Fibroblast of peridontal ligament (primary cell): ENCODE measurements around the gene ZFAND3.

ENCODE experiments used
- DNase-seq: peaks from one replicate; pipeline ENCODE4 v3.0.0-alpha.2; 2010; ENCODE audit errors: extremely low read depth

Gene ZFAND3

DNA sequence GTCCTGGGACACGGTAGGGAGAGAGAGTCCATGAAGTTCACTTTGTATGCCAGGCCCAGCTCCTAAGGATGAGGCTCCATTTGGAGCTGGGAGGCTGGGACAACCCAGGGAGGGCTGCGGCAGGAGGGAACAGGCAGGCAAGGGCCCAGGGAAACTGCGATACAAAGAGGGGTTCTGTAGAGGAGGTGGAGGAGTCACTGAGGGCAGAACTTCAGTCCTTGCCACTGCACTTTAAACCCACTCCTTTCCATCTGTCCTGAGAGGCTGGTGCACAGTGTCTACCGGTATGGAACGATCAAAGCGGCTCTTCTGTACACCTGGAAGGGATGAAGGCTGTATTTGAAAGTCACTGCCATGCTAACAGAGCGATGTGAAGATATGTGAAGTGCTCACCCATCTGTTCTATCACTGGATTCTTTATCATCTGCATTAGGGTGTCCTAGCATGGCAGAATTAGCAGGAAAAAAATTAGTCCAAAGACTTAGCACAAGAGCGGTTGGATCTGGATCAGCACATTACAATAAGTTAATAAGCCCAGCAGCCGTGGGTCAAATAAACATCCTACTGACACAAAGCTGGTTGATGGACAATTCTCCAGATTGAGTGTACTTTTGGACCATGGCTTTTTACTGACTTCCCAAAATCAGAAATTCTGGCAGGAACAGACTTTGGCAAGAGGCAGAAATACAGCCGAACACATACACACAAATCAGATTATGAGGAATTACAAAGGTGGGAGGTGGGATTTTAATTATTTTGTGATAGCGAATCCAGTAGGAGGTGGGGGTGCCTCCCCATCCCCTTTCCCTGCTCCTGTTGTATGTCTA, 20.9 kb upstream of the ZFAND3 start:
- no peak for DNase-seq

DNA sequence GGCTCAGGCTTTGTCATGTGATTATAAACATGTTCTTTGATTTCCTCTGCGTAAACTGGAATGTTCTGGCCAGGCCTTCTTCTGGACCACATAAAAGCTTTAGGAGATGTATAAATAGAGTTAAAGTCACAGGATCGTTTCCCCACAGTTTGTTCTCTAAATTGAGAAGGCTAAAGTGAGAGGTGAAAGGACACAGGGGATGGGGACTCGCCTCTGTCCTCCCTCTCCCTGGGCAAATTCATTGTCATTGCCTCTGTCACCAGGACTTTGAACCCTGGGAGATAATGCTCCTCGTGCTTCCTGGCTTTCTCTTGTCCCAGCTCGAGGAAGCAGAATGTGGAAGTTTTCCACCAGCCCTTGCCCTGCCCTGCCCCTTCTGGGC, 20.3 kb upstream of the ZFAND3 start:
- no peak for DNase-seq

DNA sequence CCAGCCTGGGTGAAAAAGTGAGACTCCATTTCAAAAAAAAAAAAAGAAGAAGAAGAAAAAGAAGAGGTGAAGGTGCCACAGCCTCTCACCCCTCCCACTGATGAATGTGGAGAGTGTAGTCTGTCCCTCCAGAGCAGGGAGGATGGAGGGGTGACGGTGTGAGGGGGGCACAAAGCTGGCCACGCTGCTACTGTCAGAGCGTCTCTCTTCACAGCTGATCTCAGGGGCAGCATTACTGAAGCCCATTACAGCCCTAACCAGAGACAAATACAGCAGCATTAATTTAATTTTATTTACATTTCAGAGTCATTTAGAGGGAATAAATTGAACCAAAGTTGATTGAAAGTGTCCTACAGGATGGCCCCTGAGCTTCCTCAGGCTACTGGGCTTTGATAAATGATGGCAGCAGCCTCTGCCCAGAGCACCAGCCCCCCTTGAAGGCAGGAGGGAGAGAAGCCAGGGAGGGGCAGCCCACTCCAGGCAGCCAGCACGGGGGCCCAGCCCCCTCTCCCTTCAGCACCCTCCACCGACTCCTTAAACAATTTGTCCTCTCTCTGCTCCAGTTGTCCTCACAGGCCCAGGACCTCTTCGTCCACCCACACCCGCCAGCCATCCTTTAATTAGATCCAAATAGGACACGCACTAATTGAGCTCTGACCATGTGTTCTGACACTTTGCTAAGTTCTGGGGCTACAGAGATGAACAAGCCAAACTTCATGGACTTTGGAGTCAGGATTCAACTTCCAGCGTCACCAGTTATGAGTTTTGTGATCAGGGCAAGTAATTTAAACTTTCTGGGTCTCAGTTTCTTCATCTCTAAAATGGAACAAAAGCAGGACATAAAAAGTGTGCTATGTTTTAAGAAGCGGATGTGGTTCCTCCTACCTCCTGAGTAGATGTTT, 18.6 kb upstream of the ZFAND3 start:
- no peak for DNase-seq

DNA sequence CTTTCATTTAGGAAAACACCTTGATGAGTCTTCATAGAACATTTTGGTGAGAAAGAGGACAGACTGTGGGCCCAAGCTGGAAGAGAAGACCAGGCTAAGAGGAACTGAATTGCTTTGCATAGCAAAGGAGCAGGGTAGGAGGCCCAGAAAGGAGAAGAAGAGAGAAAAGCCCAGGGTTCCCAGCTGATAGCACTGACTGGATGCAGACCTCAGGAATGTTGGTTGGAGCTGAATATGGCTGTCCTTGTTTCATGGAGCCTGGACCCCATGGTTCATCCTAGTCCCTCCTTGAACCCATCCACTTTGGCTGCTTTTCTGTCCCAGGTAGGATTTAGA, 18.0 kb upstream of the ZFAND3 start:
- DNase-seq: no peak

GRCh38 chr6:37802810-37803209, 16.7 kb upstream of the ZFAND3 start:
- DNase-seq: no peak

DNA sequence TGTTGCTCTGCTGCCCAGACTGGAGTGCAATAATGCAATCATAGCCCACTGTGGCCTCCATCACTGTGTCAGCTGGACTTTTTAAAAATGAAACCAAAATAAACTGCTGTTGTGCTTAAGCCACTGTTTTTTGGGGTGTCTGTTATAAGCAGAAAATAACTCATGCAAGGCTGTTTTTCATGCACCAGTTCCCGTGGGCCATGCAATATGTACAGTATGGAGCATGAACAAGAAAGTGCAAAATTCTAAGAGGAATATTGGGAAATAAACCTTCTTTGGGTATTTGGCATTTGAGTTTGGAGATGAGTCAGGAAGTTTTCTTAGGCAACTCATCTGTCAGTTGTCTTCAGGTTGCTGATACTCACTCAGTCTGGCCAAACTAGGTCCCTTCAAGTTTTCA, 14.9 kb upstream of the ZFAND3 start:
- peak; percentile 43 for DNase-seq

DNA sequence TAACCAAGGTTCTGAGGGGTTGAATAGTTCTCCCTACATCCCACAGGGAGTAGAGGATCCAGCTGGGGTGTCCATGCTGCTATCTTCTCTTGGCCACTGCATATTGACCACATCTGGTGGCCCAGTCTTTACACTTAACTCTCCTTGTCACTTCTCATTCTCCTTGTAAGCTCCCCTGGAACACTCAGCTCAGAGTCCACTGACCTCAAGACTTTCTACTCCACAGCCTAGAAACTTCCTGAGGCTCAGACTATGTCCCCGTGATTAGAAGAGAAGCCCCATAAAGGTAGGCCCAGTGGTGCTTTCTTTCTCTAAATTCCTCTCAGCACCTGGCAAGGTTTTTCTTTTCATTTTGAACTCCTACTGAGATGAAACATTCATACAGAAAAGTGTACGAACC, 13.3 kb upstream of the ZFAND3 start:
- no peak for DNase-seq

DNA sequence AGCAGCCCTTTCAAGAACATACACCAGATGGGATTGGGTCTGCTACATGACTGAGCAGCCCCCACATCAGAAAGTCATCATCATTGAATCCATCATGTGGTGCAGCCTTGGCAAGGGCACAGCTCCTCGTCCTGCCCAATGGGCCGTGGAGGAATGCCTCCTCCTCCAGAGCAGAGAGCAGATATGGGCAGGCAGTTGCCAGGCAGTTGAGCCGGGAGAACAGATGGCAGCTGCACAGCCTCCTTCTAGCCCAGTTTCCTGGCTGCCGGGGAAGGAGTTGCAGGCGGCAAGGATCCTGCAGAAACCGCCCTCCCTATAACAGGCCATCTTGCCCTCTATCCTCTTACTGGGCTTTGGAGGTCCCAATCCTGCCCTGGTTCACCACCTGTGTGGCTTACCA, 11.9 kb upstream of the ZFAND3 start:
- DNase-seq: peak; percentile 9

DNA sequence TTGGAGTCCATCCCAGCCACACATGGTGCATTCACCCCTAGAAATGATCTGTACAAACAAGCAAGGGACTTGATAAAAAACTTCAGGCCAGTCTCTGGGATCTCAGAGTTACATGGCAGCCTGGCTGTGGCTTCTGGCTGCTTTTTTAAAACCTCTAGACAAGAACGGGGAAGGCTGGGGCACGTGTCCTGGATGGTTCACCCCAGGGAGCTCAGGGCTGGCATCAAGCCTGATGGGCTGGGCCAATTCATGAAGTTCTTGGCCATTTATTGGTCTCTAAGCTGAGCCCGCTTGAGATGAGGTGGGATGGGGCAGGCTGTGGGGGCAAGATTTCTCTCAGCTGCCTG, 10.4 kb upstream of the ZFAND3 start:
- peak; percentile 58 for DNase-seq

DNA sequence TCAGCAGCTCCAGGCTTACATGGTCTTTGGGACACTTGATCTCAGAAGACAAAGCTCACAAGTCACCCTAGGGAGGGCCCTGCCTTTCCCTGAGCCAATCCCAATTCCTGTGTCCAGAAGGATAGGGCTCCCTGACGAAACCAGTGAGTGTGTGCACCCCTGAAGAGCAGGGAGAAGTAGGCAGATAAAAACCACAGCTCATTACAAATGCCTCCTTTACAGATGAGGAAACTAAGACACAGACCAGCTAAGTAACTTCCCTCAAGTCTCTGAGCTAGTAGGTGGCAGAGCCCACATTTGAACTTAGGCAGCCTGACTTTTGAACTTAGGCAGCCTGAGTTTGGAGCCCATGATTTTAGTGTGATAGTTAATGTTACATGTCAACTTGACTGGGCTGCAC, 6.7 kb upstream of the ZFAND3 start:
- no peak for DNase-seq

DNA sequence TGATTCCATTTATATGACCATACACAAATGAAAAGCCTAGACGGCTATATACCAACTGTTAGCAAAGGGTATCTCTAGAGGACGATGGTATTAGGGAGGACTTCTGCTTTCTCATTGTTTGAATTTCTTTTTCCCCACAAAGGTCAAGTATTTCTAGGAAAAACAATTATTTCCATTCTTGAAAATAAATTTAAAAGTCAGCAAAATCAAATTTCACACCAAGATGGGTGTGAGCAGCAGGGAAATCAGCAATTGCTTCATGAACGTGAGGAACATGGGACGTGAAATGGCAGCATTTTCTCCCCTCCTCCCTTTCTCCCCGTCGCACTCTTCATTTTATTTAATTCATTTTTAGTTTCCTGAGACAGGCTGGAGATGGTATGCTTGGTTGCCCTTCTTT, 5.2 kb upstream of the ZFAND3 start:
- no peak for DNase-seq

GRCh38 chr6:37816599-37817375, 2.7 kb upstream of the ZFAND3 start:
- DNase-seq: no peak

DNA sequence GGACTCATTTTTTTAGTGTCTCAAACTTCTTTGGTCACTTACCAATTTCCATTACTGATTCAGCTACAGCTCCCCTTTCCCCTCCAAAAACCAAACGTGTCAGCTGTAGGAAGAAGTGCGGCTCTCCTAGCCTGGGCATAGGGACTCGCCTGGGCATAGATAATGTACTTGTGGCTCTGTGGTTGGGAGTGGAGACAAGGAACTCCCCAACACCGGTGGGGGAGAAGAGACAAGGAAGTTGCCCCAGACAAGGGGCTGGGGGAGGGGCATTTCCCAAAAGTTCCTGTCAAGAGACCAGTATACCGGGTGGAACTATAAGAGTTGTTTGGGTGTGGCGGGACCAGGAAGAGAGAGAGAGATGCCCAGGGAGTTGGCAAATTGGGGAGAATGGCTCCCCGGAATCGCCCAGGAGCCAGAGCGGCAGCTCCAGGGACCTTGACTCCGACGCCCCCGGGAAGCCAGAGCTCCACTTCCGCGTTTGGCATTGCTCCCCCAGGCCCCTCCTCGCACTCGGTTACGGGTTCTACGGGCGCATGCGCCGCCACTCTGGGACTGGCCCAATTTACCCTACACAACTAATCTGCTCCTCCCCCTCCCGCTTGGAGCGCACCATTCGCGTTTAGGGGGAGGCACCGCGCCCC, 871 bp upstream of the ZFAND3 start:
- peak; percentile 96 for DNase-seq

DNA sequence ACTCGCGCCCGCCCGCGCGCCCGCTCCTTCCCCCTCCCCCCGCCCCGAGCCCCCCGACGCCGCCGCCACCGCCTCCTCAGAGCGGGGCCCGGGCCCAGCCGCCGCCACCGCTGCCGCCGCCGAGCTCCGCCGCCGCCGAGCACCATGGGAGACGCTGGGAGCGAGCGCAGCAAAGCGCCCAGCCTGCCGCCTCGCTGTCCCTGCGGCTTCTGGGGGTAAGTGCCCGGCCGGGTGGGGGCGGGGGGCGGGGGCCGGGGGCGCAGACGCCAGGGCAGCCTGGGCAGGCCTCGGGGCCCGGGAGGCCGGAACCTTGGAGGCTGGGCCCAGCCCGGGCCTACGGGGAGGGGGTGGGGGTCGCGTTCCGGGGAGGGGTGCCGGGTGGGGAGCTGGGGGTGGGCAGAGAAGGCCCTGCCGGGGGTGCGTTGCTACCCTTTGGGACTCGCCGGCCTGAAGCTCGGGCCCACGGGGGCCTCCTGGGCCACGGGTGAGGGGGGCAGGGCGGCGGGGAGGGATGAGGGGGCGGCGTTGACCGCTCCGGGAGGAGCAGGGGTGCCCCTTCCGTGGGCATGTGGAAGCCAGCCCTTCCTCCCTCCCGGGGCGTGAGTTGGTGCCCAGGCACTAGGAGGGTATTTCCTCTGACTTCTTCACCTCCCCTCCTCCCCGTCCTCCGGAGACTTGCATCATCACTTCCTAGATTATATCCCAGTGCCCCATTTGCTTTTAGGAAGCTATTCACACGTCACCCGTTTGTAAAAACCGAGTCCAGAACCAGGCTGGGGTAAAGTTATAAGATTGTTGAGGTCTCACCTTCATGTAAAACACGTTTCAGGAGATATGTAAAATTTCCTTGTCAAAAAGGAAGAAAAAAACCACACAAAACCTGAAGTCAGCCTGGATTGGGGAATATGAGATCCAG, 533 bp downstream of the ZFAND3 start:
- peak; percentile 76 for DNase-seq

DNA sequence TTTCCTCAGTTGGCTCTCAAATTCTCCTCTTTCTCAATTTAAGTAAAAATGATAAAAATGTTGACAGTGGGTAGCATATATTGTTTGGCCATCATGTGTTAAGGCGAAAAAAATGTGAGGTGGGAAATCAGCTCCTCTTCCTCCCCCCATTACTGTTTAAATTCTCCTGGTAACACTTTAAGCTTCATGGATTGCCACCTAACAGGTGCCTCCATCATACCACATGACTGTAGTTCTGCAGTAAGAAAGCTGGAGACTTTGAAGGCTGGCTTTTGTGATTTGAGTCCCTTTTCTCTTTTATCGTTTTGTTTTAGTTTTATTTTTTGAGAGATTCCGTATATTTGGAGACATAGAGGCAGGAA, 1.2 kb downstream of the ZFAND3 start:
- DNase-seq: no peak

DNA sequence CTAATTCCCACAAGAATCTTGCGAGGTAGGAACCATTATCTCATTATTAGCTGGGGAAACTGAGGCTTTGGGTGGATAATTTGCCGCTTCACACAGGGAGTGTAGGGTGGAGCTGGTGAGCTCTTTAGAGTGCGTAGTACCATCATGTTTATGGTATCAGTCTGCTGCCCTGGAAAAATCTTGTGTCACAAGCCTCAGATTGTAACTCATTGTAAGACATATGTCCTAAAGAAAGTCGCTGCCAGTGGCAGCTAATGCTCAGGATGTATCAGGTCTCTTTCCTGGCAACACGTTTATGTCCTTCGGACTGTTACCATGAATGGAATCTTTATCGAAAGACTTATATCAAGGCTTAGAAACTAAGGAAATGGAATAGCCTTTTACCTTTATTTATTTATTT, 1.9 kb downstream of the ZFAND3 start:
- no peak for DNase-seq

GRCh38 chr6:37822851-37823682, 3.5 kb downstream of the ZFAND3 start:
- peak; percentile 35 for DNase-seq

DNA sequence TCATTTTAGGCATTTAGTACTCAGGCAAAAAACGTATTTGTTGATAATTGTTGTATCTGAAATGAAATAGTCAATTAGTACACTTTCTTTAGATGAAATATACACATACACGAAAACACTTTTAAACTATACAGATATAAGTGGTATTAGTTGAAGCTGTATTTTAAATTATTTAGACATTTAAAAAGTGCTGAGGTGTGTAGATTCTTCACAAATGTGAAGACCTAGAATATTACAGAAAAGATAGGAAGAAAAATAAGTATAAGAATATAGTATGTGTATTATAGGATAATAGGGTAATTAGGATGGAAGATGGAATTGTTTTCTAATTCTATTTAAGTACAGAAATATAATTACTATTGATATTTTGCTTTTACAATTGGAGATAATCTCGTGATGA, 4.6 kb downstream of the ZFAND3 start:
- DNase-seq: no peak

DNA sequence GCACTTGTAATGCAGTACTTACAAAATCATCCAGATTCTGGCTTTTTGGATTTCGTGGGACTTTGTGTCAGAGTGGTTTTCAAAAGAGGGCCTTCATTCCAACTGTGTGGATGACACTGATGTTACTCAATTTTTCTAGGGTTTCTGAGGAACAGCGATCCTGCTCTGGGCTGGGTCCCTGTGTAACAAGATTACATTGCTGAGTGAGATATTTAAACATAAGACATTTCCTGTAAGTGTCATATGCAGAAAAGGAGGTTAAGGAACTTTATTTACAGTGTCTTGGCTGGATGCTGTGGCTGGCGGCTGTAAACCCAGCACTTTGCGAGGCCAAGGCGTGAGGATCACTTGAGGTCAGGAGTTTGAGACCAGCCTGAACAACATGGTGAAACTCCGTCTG, 6.7 kb downstream of the ZFAND3 start:
- peak; percentile 26 for DNase-seq

DNA sequence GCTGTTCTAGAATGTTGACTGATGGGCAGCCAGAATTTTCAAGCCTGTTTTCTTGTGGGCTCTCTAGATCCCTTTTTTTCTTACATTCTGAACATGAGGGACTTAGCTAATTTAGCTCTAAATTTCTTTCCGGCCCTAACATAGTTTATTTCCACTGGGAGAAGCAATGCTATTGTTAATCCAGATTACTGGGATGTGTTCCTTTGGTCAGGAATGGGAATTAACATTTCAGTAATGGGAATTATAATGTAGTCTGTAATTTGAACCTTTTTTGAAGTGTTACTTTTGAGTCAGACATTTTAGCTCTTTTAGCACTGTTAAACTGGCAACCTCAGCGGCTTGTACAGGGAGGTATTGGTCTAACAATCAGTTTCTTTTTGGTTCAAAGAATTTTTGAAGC, 7.5 kb downstream of the ZFAND3 start:
- no peak for DNase-seq
